CD4-positive, alpha-beta T cell (primary cell): ENCODE data around the gene FBXL5. TPM values are rescaled to one million over a fixed set of nuclear protein-coding genes. Genes with fewer than 3 reads are reported as not detected.

Experiments
- ATAC-seq: fragments of 200-7000 bp; cut with Tn5 transposase; one replicate; pipeline ENCODE4 v1.10.0; 2022; ENCODE audit warnings: mild to moderate bottlenecking; ENCODE audit not compliant: poor library complexity
- CTCF ChIA-PET: fragments of 350-600 bp; sonication (Branson Sonifier 250); formaldehyde crosslinking; loops from one replicate; lab custom pipeline; 2021; ENCODE audit warnings: antibody characterized with exemption, inconsistent platforms; lab: Charles Lee
- POLR2A ChIA-PET: fragments of 350-600 bp; sonication (Branson Sonifier 250); formaldehyde crosslinking; loops from one replicate; lab custom pipeline; 2021; ENCODE audit warnings: antibody characterized with exemption, inconsistent platforms; lab: Charles Lee
- DNase-seq, 14 experiments: peaks; one replicate each; pipeline ENCODE4 v3.0.0-alpha.2; 2013 to 2020; ENCODE audit warnings: mixed read lengths in 2 of 14
- H3K27ac ChIP-seq, 2 donors: one replicate each; pipeline versions ENCODE4 v1.5.1 to v1.7.0; 2013; ENCODE audit warnings: low read length in 2 of 2, low read depth in 1 of 2, mild to moderate bottlenecking in 1 of 2
- H3K27me3 ChIP-seq, 2 experiments: 1 replicate in 1 of 2; 2 replicates in 1 of 2; pipeline versions ENCODE4 v1.6.1 to v1.7.0; 2013; ENCODE audit warnings: low read length in 2 of 2, control low read depth in 1 of 2, mild to moderate bottlenecking in 1 of 2, moderate library complexity in 1 of 2; ENCODE audit not compliant: insufficient read depth in 2 of 2, control insufficient read depth in 1 of 2
- H3K36me3 ChIP-seq: one replicate; pipeline ENCODE4 v1.6.1; 2013; ENCODE audit warnings: low read length, control low read depth; ENCODE audit not compliant: insufficient read depth
- H3K4me1 ChIP-seq: one replicate; pipeline ENCODE4 v1.6.1; 2013; ENCODE audit warnings: low read length, control low read depth; ENCODE audit not compliant: insufficient read depth
- H3K4me3 ChIP-seq: one replicate; pipeline ENCODE4 v1.5.1; 2013; ENCODE audit warnings: mild to moderate bottlenecking, low read length, moderate library complexity
- H3K9me3 ChIP-seq, 2 experiments: 1 replicate in 1 of 2; 2 replicates in 1 of 2; pipeline versions ENCODE4 v1.6.1 to v1.7.0; 2013; ENCODE audit warnings: low read length in 2 of 2, mild to moderate bottlenecking in 2 of 2, control low read depth in 1 of 2, moderate library complexity in 1 of 2; ENCODE audit not compliant: control insufficient read depth in 1 of 2, insufficient read depth in 1 of 2
- H3K27ac Mint-ChIP-seq: one replicate; pipeline ENCODE4 v1.8.0; 2020; ENCODE audit warnings: mixed read lengths
- H3K27me3 Mint-ChIP-seq: one replicate; pipeline ENCODE4 v1.8.0; 2021; ENCODE audit warnings: mixed read lengths
- H3K36me3 Mint-ChIP-seq: one replicate; pipeline ENCODE4 v1.8.0; 2021; ENCODE audit warnings: low read depth, mixed read lengths
- H3K4me1 Mint-ChIP-seq: one replicate; pipeline ENCODE4 v1.8.0; 2021; ENCODE audit warnings: low read depth, mixed read lengths
- H3K4me3 Mint-ChIP-seq: one replicate; pipeline ENCODE4 v1.8.0; 2020; ENCODE audit warnings: mild to moderate bottlenecking, mixed read lengths
- H3K9me3 Mint-ChIP-seq: one replicate; pipeline ENCODE4 v1.8.0; 2020; ENCODE audit warnings: mixed read lengths
- intact Hi-C, 2 experiments: fragments of 100-400 bp; cut with DNase I in 1 of 2; cut with micrococcal nuclease in 1 of 2; formaldehyde crosslinking; loops; one replicate each; pipeline versions ENCODE4 v1.15.1 to v1.9.0; 2023 to 2025; cut with DNase I, micrococcal nuclease
- total RNA-seq, 174 experiments: library from RNA in 2 of 174; stranded (reverse) in 2 of 174; gene quantifications; one replicate each; pipeline ENCODE4 v1.2.3 and lab custom pipeline; 2021 to 2026
- TF ChIP-seq, protein P1 (sequence below): fragments of 200-600 bp; IDR thresholded peaks from one replicate; pipeline ENCODE4 v1.8.0; 2022; ENCODE audit warnings: antibody characterized with exemption, mild to moderate bottlenecking

FBXL5 gene
- total RNA-seq, 2 experiments from 2014 or later: 60.1 to 62.5 TPM

DNA sequence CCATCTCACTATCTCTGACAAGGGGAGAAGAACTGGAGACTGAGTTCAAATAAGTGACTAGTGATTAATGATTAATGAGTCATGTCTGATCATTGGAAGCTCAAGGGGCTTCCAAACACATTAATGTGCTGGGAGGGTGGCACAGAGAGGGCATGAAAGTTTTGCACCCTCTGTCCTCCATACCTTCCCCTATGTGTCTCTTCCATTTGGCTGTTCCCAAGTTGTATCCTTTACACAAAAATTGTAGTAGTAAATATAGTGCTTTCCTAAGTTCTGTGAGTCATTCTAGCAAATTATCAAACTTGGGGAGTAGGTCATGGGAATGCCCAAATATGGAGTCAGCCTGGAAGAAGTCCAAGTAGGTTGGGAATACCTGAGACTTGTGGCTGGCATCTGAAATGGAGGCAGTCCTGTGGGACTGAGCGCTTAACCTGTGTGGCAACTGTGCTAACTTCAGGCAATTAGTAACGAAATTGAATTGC is 22.4 kb upstream of the FBXL5 start:
- H3K4me1 ChIP-seq: peaks cover 6% of the 10 kb centered on the region

DNA sequence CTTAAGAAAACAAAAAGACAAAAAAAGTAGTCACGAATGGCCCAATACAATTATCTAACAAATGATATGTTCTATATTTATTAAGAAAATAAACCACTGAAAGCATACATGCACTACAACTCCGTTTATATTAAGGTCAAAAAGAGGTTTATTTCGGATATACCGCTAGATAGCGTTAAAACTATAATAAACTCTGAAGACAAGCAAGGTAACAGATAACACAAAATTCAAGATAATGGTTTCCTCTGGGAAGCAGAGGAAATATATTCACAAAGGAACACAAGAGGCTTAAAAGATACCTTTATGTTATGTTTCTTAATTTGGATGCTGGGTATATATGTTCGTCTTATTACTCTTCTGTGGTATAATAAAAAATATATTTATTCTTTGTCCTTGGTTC is 21.7 kb upstream of the FBXL5 start:
- peaks cover 4% of the 10 kb centered on the region for H3K4me1 ChIP-seq
- H3K27ac Mint-ChIP-seq: no peak overlapping the region
- H3K36me3 ChIP-seq: no peaks in the 10 kb centered on the region
- H3K4me3 Mint-ChIP-seq: no peak overlapping the region
- POLR2A ChIA-PET: interaction anchor here (2.3 kb wide), 1 partner anchor 20 kb away, joined by 10 read pairs; no protein-coding TSS in a partner anchor
- H3K4me3 ChIP-seq: no peak overlapping the region
- H3K9me3 Mint-ChIP-seq: no peaks in the 10 kb centered on the region
- H3K27me3 Mint-ChIP-seq: no peaks in the 10 kb centered on the region
- peaks cover 6% of the 10 kb centered on the region for H3K36me3 Mint-ChIP-seq
- DNase-seq: no peak
- H3K4me1 Mint-ChIP-seq: peaks cover 5% of the 10 kb centered on the region
- no peaks in the 10 kb centered on the region for H3K9me3 ChIP-seq
- no peak overlapping the region for H3K27ac ChIP-seq
- ATAC-seq: no peak
- TF ChIP-seq, protein P1, sequence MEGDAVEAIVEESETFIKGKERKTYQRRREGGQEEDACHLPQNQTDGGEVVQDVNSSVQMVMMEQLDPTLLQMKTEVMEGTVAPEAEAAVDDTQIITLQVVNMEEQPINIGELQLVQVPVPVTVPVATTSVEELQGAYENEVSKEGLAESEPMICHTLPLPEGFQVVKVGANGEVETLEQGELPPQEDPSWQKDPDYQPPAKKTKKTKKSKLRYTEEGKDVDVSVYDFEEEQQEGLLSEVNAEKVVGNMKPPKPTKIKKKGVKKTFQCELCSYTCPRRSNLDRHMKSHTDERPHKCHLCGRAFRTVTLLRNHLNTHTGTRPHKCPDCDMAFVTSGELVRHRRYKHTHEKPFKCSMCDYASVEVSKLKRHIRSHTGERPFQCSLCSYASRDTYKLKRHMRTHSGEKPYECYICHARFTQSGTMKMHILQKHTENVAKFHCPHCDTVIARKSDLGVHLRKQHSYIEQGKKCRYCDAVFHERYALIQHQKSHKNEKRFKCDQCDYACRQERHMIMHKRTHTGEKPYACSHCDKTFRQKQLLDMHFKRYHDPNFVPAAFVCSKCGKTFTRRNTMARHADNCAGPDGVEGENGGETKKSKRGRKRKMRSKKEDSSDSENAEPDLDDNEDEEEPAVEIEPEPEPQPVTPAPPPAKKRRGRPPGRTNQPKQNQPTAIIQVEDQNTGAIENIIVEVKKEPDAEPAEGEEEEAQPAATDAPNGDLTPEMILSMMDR: no peak
- H3K27me3 ChIP-seq: no peaks in the 10 kb centered on the region
- intact Hi-C loops: no loop called here
- CTCF ChIA-PET: no interaction called here

More for the DNA sequence above, 22.4 kb upstream of the FBXL5 start:
- Histone ChIP-seq H3K27me3 (no peaks in the 10 kb centered on the region), H3K9me3 (no peaks in the 10 kb centered on the region), H3K4me3 (no peak overlapping the region), H3K36me3 (no peaks in the 10 kb centered on the region), H3K27ac (no peak overlapping the region)
- TF ChIP-seq, protein P1: no peak
- Mint-ChIP-seq H3K27ac (no peak overlapping the region), H3K9me3 (no peaks in the 10 kb centered on the region), H3K4me3 (no peak overlapping the region), H3K4me1 (peaks cover 11% of the 10 kb centered on the region), H3K36me3 (peaks cover 13% of the 10 kb centered on the region), H3K27me3 (no peaks in the 10 kb centered on the region)
- ATAC-seq (no peak), DNase-seq (no peak)
- intact Hi-C loops: no loop called here
- POLR2A ChIA-PET: no interaction called here
- CTCF ChIA-PET: no interaction called here

DNA sequence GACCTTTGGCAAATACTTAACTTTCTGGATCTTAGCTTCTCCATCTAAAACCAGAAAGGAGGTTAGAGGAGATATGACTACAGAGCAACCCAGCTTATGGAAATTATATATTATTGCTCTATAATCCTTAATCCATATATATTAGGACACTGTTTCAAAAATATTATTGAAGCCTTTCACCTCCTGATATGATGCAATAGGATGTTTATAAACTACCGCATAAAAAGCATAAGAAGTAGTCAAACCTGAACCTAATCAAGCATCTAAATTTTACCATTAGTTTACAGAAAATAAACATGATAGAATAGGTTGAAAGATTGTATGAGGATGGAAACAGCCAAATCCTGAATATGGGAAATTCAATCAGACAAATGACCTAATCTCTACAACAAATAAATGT is 20.9 kb upstream of the FBXL5 start:
- ATAC-seq (no peak), DNase-seq (no peak)
- Mint-ChIP-seq H3K4me3 (no peak overlapping the region), H3K27me3 (no peaks in the 10 kb centered on the region), H3K36me3 (no peaks in the 10 kb centered on the region), H3K4me1 (no peaks in the 10 kb centered on the region), H3K9me3 (no peaks in the 10 kb centered on the region), H3K27ac (no peak overlapping the region)
- Histone ChIP-seq H3K27me3 (no peaks in the 10 kb centered on the region), H3K27ac (no peak overlapping the region), H3K4me1 (peaks cover under 1% of the 10 kb centered on the region), H3K9me3 (no peaks in the 10 kb centered on the region), H3K36me3 (no peaks in the 10 kb centered on the region), H3K4me3 (no peak overlapping the region)
- intact Hi-C loops: no loop called here
- TF ChIP-seq, protein P1: no peak
- ChIA-PET CTCF (interaction anchor here (1.1 to 1.4 kb wide), 2 partner anchors 13 to 14 kb away, joined by 3 read pairs; no protein-coding TSS in a partner anchor), POLR2A (interaction anchor here (2.3 kb wide), 1 partner anchor 20 kb away, joined by 10 read pairs; no protein-coding TSS in a partner anchor)
